ENCODE measurements around the gene VRK1.

DNA sequence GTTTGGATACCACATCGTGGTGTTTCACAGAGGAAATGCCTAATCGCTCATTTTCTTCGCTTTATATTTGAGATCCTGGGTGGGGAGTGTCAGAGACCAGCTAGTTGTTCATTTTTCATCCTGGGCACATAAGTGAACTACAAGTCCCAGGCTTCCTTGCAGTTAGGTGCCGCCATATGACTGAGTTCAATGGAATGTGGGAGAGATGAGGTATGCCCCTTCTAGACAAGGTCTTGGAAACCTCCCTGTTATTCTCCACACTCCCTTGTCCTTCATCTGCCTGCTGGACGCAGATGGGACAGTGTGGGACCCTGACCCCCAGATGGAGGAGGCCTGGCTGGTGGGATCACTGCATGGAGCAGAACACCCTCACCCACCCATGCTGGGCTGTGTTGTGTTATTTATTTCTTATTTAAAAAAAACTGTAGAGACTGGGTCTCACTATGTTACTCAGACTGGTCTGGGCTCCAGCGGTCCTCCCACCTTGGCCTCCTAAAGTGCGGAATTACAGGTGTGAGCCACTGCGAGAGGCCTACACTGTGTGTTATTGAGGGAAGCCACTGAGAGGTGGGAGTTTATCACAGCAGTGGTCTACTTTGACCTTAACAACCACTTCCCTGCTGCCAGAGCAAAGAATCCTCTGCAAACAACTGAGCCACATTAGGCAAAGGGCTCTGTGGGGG is 42.9 kb upstream of the VRK1 start:
- TF ChIP-seq POLR2AphosphoS5 (IDR thresholded peaks at IDR 0.05; ENCODE audit: low read depth, low read length) (no peak), POLR2A (IDR thresholded peaks at IDR 0.05; ENCODE audit: low read depth, low read length) (no peak)
